Measurements from ENCODE around the gene PEX13. TPM values are rescaled to one million over a fixed set of nuclear protein-coding genes. Genes with fewer than 3 reads are reported as not detected.

PEX13 gene
- total RNA-seq, 1 donor from 2014 or later, result 31.8 TPM

DNA sequence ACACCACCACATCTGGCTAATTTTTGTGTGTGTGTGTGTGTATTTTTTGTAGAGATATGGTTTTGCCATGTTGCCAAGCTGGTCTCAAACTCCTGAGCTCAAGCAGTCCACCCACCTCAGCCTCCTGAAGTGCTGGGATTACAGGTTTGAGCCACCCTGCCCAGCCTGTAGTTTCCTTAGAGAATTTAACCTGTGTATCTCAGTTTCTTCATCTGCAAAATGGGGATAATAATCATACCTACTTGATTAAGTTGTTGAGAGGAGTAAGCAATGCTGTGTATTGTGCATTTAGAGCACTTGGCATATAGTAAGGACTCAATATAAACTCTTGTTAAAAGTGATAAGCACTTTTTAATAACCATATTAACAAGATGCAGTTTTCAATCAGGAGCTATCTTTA lies 41.9 kb downstream of the PEX13 start:
- no peak for DNase-seq (ENCODE audit: extremely low read depth, low read depth, low spot score)

- DNase-seq (ENCODE audit: extremely low read depth, low read depth, low spot score), result no peak
These were observed 48.5 kb downstream of the PEX13 start, which contains the start of gene SANBR for GRCh38 chr2:61065714-61066709. SANBR (plus strand) TSS chr2:61065871; CDS start chr2:61070351, 4,480 bp downstream.

DNA sequence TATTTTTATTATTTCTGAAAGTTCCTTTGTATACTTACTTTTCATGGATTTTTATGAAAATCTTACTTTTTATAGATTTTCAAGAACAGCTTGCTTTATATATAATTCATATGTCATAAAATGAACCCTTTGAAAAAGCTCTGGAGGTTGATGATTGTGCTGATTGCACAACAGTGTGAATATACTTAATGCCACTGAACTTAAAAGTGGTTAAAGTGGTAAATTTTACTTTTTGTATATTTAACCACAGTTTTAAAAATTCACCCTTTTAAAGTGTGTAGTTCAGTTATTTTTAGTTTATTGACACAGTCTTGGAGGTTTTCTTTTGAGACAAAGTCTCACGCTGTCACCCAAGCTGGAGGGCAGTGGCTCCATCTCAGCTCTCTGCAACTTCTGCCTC lies 56.6 kb downstream of the PEX13 start:
- DNase-seq (ENCODE audit: extremely low read depth, low read depth, low spot score), result no peak

DNA sequence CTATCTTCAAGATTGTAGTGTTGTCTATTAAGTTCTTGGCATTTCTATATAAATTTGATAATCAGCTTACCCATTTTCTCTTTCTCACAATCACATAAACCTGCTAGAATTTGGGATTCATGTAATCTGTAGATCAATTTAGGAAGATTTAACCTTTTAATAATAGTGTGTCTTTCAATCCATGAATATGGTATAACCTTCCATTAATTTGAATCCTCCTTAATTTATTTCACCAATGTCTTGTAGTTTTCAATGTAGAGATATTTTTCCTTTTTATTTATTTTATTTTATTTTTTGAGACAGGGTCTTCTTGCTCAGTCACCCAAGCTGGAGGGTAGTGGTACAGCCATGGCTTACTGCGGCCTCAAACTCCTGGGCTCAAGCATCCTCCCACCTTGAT lies 68.4 kb downstream of the PEX13 start:
- DNase-seq (ENCODE audit: extremely low read depth, low read depth, low spot score), result no peak

DNA sequence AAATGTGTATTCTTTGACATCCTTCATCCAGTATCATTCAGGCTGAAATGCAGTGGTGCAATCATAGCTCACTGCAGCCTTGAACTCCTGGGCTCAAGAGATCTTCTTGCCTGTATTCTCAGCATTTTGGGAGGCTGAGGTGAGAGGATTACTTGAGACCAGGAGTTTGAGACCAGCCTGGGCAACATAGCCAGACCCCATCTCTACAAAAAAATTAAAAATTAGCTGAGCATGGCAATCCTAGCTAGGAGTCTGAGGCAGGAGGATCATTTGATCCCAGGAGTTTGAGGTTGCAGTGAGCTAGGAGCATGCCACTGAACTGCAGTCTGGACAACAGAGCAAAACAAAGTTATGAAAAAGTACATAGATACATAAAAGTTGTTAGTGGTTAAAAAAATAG lies 72.3 kb downstream of the PEX13 start:
- DNase-seq (ENCODE audit: extremely low read depth, low read depth, low spot score), result no peak

GRCh38 chr2:61090386-61090921 lies 72.9 kb downstream of the PEX13 start:
- DNase-seq (ENCODE audit: extremely low read depth, low read depth, low spot score), result no peak

GRCh38 chr2:61091485-61091884 lies 74.0 kb downstream of the PEX13 start:
- DNase-seq (ENCODE audit: extremely low read depth, low read depth, low spot score), result no peak

DNA sequence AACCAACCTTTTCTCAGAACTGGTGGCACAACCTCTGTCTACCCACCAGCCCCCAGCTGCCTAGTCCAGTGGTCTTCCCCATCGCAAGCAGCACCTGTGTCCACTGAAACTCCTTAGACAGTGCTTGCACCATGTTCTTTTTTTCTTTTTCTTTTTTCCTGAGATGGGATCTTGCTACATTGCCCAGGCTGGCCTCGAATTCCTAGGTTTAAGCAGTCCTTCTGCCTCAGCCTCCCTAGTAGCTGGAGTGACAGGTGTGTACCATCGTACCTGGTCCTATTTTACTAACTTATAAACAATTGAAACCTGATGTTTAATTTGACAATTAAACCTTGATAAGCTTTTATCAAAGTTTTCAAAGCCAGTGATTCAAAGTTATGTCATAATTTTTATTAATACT lies 78.9 kb downstream of the PEX13 start:
- no peak for DNase-seq (ENCODE audit: extremely low read depth, low read depth, low spot score)

DNA sequence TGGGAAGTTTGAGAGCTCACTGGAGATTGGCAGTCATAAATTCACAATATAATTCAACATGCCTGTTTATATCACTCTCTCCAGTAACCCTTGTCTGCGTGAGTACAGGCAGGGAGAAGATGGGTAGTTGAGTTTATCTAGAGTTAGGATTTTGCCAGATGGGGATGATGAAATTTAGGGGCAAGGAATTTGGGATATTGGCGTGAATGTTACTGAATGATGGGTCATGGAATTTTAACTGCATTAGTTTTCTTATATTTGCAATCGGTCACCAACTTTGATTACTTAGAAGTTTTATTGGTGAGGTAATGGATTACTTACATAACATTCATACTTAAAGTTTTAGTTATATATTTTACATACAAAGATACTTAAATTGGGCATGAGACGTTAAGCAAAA lies 83.3 kb downstream of the PEX13 start:
- DNase-seq (ENCODE audit: extremely low read depth, low read depth, low spot score), result no peak

Other genes with a start within 250 kb of the PEX13 start
- gene REL, start 136.1 kb upstream of the PEX13 start, total RNA-seq, result 10.7 and 17.3 TPM in 2 replicates
- gene PUS10, start 535 bp downstream of the PEX13 start, total RNA-seq, result 9.3 and 16.0 TPM in 2 replicates
- gene SANBR, start 48.2 kb downstream of the PEX13 start, total RNA-seq, result 8.5 and 16.0 TPM in 2 replicates
- 8.3 and 15.3 TPM in 2 replicates for gene C2orf74, start 144.5 kb downstream of the PEX13 start, total RNA-seq

All from glomerular endothelial cell (primary cell).